ENCODE data around the gene ELFN1.

The ELFN1 gene

GRCh38 chr7:1643270-1644092, 26.6 kb upstream of the ELFN1 start:
- no peak for DNase-seq

GRCh38 chr7:1644341-1645070, 25.6 kb upstream of the ELFN1 start:
- DNase-seq: no peak

- no peak for DNase-seq
These were observed 25.0 kb upstream of the ELFN1 start for GRCh38 chr7:1645071-1645409.

GRCh38 chr7:1645476-1645875, 24.6 kb upstream of the ELFN1 start:
- no peak for DNase-seq

- no peak for DNase-seq
These were observed 23.7 kb upstream of the ELFN1 start for GRCh38 chr7:1646391-1646790.

- no peak for DNase-seq
These were observed 22.9 kb upstream of the ELFN1 start for GRCh38 chr7:1646957-1647891.

GRCh38 chr7:1647961-1648672, 22.0 kb upstream of the ELFN1 start:
- DNase-seq: no peak

- DNase-seq: no peak
These were observed 20.2 kb upstream of the ELFN1 start for GRCh38 chr7:1649751-1650326.

GRCh38 chr7:1650363-1651030, 19.6 kb upstream of the ELFN1 start:
- no peak for DNase-seq

- no peak for DNase-seq
These were observed 19.0 kb upstream of the ELFN1 start for GRCh38 chr7:1651031-1651446.

GRCh38 chr7:1651891-1652290, 18.2 kb upstream of the ELFN1 start:
- no peak for DNase-seq

GRCh38 chr7:1653500-1653899, 16.6 kb upstream of the ELFN1 start:
- no peak for DNase-seq

- DNase-seq: no peak
These were observed 16.0 kb upstream of the ELFN1 start for GRCh38 chr7:1654111-1654510.

GRCh38 chr7:1654738-1655475, 15.2 kb upstream of the ELFN1 start:
- DNase-seq: no peak

GRCh38 chr7:1659696-1660095, 10.4 kb upstream of the ELFN1 start:
- DNase-seq: no peak

- DNase-seq: no peak
These were observed 8.6 kb upstream of the ELFN1 start for GRCh38 chr7:1661461-1661860.

GRCh38 chr7:1662101-1662500, 8.0 kb upstream of the ELFN1 start:
- DNase-seq: no peak

GRCh38 chr7:1662767-1663166, 7.3 kb upstream of the ELFN1 start:
- no peak for DNase-seq

GRCh38 chr7:1663223-1663622, 6.9 kb upstream of the ELFN1 start:
- no peak for DNase-seq

- no peak for DNase-seq
These were observed 6.0 kb upstream of the ELFN1 start for GRCh38 chr7:1663857-1664651.

Measured in stimulated activated CD4-positive, alpha-beta T cell treated with anti-CD3 and anti-CD28 coated beads, Interleukin-2, amount 100 ng/mL, for 24 hours (primary cell).